Calu3 (cell line): ENCODE data around the gene RNF213. TPM values are rescaled to one million over a fixed set of nuclear protein-coding genes. Genes with fewer than 3 reads are reported as not detected.

Experiments used
- BruUV-seq: library from RNA; stranded (reverse); fragments of 400-500 nt; replicated peaks from 2 replicates; lab custom pipeline; 2021; lab: Mats Ljungman, UMichigan
- CTCF ChIA-PET: fragments of 300-600 bp; sonication (Branson Sonifier 250); formaldehyde crosslinking; loops from one replicate; lab custom pipeline; 2022; ENCODE audit warnings: antibody characterized with exemption; lab: Charles Lee
- DNase-seq: peaks from one replicate; pipeline ENCODE4 v3.0.0; 2022
- H3K27ac Mint-ChIP-seq: one replicate; pipeline ENCODE4 v1.8.0; 2022; ENCODE audit warnings: mixed read lengths; ENCODE audit not compliant: unreplicated experiment
- H3K27me3 Mint-ChIP-seq: one replicate; pipeline ENCODE4 v1.8.0; 2022; ENCODE audit warnings: mixed read lengths; ENCODE audit not compliant: unreplicated experiment
- H3K36me3 Mint-ChIP-seq: one replicate; pipeline ENCODE4 v1.8.0; 2022; ENCODE audit warnings: mild to moderate bottlenecking, moderate library complexity, mixed read lengths; ENCODE audit not compliant: insufficient read depth, unreplicated experiment
- H3K4me1 Mint-ChIP-seq: one replicate; pipeline ENCODE4 v1.8.0; 2022; ENCODE audit warnings: mild to moderate bottlenecking, low read depth, mixed read lengths; ENCODE audit not compliant: unreplicated experiment
- H3K4me3 Mint-ChIP-seq: one replicate; pipeline ENCODE4 v1.8.0; 2022; ENCODE audit warnings: mild to moderate bottlenecking, low read depth, moderate library complexity, mixed read lengths; ENCODE audit not compliant: unreplicated experiment
- H3K9me3 Mint-ChIP-seq: one replicate; pipeline ENCODE4 v1.8.0; 2022; ENCODE audit warnings: low read depth, mixed read lengths; ENCODE audit not compliant: unreplicated experiment
- intact Hi-C: fragments of 100-400 bp; cut with micrococcal nuclease; formaldehyde crosslinking; loops from one replicate; pipeline ENCODE4 v1.10.0; 2022; ENCODE audit not compliant: unreplicated experiment
- total RNA-seq: library from RNA; stranded (reverse); gene quantifications from 2 replicates; pipeline ENCODE4 v1.2.3, GENCODE V29; 2022
- TF ChIP-seq, protein P1 (sequence below): fragments of 200-600 bp; IDR thresholded peaks from one replicate; pipeline ENCODE4 v1.8.0; 2022; ENCODE audit warnings: antibody characterized with exemption; ENCODE audit not compliant: unreplicated experiment

Gene RNF213
- total RNA-seq, 1 experiment from 2014 or later: 221 TPM

DNA sequence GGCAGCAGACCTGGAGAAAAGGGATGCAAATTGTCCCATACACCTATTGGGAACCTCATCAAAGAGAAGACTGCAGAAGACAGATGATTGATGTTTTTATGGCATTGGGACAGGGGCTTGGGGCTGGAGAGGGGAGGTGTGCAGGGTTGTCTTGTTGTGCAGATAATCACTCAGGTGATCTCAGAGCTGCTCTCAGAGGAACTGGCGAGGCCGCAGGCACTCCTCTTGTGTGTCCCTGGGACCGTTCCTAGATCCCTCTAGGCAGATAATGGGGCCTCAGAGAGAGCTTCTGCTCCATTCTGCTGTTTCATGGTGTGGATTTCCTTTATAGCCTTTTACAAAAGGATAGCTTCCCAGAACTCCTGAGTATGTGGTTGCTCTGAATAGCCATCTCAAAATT is 1.6 kb downstream of the RNF213 start:
- H3K4me3 Mint-ChIP-seq: peak overlapping the region; percentile 67
- BruUV-seq: no TSS peak
- H3K27me3 Mint-ChIP-seq: no peaks in the 10 kb centered on the region
- CTCF ChIA-PET: no interaction called here
- no peak for DNase-seq
- intact Hi-C loops: no loop called here
- peaks cover 53% of the 10 kb centered on the region for H3K36me3 Mint-ChIP-seq
- peaks cover 30% of the 10 kb centered on the region for H3K4me1 Mint-ChIP-seq
- TF ChIP-seq, protein P1, sequence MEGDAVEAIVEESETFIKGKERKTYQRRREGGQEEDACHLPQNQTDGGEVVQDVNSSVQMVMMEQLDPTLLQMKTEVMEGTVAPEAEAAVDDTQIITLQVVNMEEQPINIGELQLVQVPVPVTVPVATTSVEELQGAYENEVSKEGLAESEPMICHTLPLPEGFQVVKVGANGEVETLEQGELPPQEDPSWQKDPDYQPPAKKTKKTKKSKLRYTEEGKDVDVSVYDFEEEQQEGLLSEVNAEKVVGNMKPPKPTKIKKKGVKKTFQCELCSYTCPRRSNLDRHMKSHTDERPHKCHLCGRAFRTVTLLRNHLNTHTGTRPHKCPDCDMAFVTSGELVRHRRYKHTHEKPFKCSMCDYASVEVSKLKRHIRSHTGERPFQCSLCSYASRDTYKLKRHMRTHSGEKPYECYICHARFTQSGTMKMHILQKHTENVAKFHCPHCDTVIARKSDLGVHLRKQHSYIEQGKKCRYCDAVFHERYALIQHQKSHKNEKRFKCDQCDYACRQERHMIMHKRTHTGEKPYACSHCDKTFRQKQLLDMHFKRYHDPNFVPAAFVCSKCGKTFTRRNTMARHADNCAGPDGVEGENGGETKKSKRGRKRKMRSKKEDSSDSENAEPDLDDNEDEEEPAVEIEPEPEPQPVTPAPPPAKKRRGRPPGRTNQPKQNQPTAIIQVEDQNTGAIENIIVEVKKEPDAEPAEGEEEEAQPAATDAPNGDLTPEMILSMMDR: no peak
- H3K27ac Mint-ChIP-seq: peak overlapping the region; percentile 62
- H3K9me3 Mint-ChIP-seq: no peaks in the 10 kb centered on the region

DNA sequence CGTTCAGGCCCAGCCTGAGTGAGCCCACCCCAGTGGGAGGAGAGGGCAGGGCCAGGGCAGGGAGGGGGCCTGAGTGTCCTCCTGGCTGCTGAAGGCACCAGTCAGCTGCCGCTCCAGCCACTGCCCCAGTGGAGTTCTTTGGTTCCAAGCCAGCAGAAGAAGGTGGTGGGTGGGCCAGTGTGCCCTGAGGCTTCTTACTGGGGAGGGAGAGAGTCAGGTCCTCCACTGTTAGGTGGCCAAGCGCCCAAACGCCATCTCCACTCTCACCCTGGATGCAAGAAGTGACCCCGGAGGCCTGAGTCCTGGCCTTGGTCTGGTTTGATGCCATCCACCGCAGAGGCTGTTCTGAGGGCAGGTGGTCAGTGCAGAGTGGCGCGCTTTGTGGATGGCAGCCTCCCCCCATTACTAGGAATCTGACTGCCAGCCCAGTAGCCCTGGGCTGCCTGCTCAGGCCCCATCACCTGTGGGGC is 2.2 kb downstream of the RNF213 start:
- no peak for DNase-seq
- Mint-ChIP-seq H3K27ac (peak overlapping the region; percentile 88), H3K4me3 (peak overlapping the region; percentile 79), H3K36me3 (peaks cover 53% of the 10 kb centered on the region), H3K27me3 (no peaks in the 10 kb centered on the region), H3K4me1 (peaks cover 28% of the 10 kb centered on the region), H3K9me3 (no peaks in the 10 kb centered on the region)
- TF ChIP-seq, protein P1: no peak
- intact Hi-C loops: no loop called here
- BruUV-seq: no TSS peak
- CTCF ChIA-PET: interaction anchor here (1.7 kb wide), 1 partner anchor 162 kb away, joined by 11 read pairs; the partner anchor contains the start of gene GAA

DNA sequence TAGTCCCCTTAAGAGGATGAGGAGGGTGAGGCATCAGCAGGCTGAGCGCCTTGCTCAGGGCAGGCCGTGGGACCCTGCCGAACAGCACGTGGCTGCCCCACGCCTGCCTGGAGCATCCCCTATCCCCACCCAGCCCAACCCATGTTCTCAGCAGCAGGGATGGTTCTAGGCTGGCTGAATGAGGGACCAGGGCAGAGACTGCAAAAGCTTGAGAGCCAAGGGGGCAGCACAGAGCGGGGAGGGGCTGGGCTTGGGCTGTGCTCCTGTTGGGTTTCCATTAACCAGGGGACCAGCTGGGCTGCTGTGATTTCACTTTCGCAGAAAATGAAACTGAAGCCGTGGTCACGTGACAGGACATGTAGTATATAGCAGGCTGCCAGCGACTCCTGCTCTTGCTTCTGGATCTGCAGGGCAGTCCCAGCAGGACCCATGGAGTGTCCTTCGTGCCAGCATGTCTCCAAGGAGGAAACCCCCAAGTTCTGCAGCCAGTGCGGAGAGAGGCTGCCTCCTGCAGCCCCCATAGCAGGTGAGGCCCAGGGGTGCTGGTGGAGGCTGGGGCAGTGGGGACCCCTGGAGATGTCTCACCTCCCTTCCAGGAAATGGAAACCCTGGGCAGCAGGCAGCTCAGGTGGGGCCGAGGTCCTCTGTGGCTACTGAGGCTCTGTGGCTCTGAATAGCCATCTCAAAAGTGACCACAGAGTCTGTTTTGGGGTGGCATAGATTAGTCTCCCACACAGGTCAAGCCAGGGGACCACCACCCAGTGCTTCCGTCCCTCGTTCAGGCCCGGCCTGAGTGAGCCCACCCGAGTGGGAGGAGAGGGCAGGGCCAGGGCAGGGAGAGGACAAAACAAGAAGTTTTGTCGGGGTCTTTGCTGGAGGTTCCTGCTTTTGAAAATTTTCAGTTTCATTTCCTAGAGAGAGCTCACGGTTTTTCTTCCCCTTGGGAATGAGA is 2.9 kb downstream of the RNF213 start:
- H3K36me3 Mint-ChIP-seq: peaks cover 53% of the 10 kb centered on the region
- TF ChIP-seq, protein P1: no peak
- no TSS peak for BruUV-seq
- peaks cover 21% of the 10 kb centered on the region for H3K4me1 Mint-ChIP-seq
- H3K27me3 Mint-ChIP-seq: no peaks in the 10 kb centered on the region
- DNase-seq: peak; percentile 90
- intact Hi-C loops: no loop called here
- peak overlapping the region; percentile 79 for H3K4me3 Mint-ChIP-seq
- H3K9me3 Mint-ChIP-seq: no peaks in the 10 kb centered on the region
- CTCF ChIA-PET: interaction anchor here (0.5 to 1.7 kb wide), 3 partner anchors 22 to 442 kb away, joined by 3 to 11 read pairs (median 5); partner anchors contain the start of gene GAA
- peak overlapping the region; percentile 88 for H3K27ac Mint-ChIP-seq

DNA sequence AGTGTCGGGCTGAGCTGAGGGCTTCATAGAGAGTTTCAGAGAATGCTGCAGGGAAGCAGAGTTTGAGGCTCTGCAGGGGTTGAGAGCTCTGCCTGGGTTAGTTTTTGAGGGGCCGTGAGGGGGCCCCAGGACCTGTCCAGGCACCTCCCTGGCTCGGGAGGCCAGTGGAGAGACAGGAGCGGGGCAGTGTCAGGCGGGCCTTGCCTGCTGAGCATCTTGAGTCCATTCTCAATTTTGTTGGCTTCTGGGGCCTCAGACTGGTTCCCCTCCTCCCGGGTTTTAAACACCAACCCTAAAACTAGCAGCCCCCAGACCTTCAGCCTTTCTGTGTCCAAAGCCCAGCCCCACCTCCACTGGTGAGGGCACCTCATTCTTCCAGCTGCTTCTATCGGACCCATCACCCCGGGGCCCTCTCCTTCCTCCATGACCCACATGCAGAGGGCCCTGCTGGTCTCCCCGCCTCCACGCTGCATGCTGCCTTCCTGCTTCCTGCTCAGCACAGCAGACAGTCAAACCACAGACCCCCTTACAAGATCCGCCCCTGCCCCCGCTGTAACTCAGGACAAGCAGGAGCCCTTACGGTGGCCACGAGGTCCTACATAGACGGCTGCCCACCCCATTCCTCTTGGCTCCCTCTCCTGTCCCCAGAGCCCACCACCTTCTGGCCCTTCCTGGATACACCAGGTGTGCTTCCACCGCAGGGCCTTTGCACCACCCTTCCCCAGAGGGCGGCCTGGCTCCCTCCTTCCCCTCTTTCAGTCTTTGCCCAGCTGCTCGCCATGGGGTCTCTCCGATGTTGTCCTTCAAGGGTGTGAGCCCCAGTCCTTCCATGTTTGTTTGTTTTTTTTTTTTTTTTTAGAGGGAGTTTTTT is 3.8 kb downstream of the RNF213 start:
- Mint-ChIP-seq H3K4me3 (peak overlapping the region; percentile 79), H3K4me1 (peaks cover 16% of the 10 kb centered on the region), H3K9me3 (no peaks in the 10 kb centered on the region), H3K27me3 (no peaks in the 10 kb centered on the region), H3K27ac (peak overlapping the region; percentile 88), H3K36me3 (peaks cover 52% of the 10 kb centered on the region)
- TF ChIP-seq, protein P1: no peak
- CTCF ChIA-PET: interaction anchor here (1.7 kb wide), 1 partner anchor 163 kb away, joined by 11 read pairs; the partner anchor contains the start of gene GAA
- BruUV-seq: no TSS peak
- DNase-seq: no peak
- intact Hi-C loops: no loop called here
